K562 treated with DMSO at 1 percent for 4 hours (cell line): ENCODE data around the gene C2CD4B. TPM values are rescaled to one million over a fixed set of nuclear protein-coding genes. Genes with fewer than 3 reads are reported as not detected.

ENCODE experiments used
- total RNA-seq: library from RNA; unstranded; fragments of 300-600 nt; gene quantifications from 2 replicates; pipeline ENCODE4 v1.2.3, GENCODE V29; 2022; ENCODE audit not compliant: insufficient read depth

Gene C2CD4B, protein sequence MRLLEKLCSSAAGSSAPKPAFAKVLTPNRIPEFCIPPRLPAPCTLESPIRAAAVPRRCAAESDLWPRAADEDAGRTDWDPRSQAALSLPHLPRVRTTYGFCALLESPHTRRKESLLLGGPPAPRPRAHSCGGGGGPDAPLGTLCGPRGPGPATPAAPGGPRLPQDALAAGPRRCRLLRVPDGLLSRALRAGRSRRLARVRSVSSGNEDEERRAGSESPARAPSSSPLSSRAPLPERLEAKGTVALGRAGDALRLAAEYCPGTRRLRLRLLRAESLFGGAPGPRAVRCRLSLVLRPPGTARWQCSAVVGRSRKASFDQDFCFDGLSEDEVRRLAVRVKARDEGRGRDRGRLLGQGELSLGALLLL
- 1.8 TPM in 1 of 2 replicates, not detected in the other for total RNA-seq

GRCh38 chr15:62165104-62165792 is at the start of gene C2CD4B:
Gene C2CD4B, minus strand, starts transcription at chr15:62165285. Its CDS starts 301 bp downstream, at chr15:62164984.

Other genes with a start within 250 kb of the C2CD4B start
- gene VPS13C, start 104.8 kb downstream of the C2CD4B start, total RNA-seq, result 8.3 and 11.2 TPM in 2 replicates
- gene C2CD4A, start 98.3 kb downstream of the C2CD4B start, total RNA-seq, result not detected in 2 replicates
- gene TLN2, start 225.3 kb upstream of the C2CD4B start, total RNA-seq, result 0.93 TPM in 1 of 2 replicates, not detected in the other